Stimulated activated CD4-positive, alpha-beta T cell treated with anti-CD3 and anti-CD28 coated beads, Interleukin-4, amount 100 ng/mL, for 48 hours (primary cell): ENCODE results near the gene GLT8D2.

Experiments used
- DNase-seq, 2 donors: peaks; one replicate each; pipeline ENCODE4 v3.0.0-alpha.2; 2020; ENCODE audit warnings: low read depth in 2 of 2

The GLT8D2 gene

DNA sequence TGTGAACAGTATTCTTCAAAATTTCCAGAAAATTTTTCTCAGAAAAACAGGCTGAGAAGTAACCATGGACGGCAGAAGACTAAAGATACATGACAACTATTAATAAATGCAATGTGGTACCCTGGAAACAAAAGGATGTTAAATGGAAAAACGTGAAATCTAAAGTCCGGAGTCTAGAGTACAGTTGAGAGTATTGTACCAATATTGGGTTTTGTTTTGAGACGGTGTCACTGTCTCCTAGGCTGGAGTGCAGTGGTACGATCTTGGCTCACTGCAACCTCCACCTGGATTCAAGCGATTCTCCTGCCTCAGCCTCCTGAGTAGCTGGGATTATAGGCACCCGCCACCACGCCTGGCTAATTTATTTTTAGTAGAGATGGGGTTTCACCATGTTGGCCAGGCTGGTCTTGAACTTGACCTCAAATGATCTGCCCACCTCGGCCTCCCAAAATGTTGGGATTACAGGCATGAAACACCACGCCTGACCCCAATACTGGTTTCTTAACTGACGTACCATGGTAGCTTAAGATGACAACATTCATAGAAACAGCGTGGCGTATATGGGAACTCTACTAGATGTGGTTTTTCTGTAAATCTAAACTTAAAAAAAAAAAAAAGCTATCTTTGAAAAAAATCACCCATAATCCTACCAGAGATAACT is 101.1 kb downstream of the GLT8D2 start:
- no peak for DNase-seq

GRCh38 chr12:103947871-103948555 is 102.0 kb downstream of the GLT8D2 start:
- no peak for DNase-seq

DNA sequence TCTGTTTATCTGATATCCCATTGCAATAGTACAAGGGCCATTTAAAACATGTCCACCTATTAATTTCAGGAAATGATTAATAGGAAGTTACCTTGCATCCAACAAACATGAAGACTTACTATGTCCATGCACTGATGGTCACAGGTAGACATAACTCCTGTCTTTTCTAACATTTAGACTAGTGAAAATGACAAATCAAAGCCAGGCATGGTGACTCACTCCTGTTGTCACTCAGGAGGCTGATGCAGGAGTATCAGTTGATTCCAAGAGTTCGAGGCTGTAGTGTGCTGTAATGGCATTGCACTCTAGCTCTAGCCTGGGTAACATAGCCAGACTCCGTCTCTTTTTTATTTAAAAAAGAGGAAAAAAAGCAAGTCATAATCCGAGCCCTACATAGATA is 105.0 kb downstream of the GLT8D2 start:
- no peak for DNase-seq
